ENCODE results near the gene RNF5. TPM values are rescaled to one million over a fixed set of nuclear protein-coding genes. Genes with fewer than 3 reads are reported as not detected.

The RNF5 gene
- total and polyA plus RNA-seq, 9 of the 15 experiments (the other 6 are each of a cell fraction or from before 2014, with no cell fraction given), result 62.2 to 245 (median 129) TPM

- TF ChIP-seq ZHX1 (conservative IDR thresholded peaks at IDR 0.05; ENCODE audit: low read length) (peak; percentile 45; the same call in 1 of the 2 replicates), NCOA1 (IDR thresholded peaks at IDR 0.05; ENCODE audit: low read depth) (no peak; the same call in 1 of the 2 replicates), ARID3A (IDR thresholded peaks at IDR 0.05; ENCODE audit: borderline replicate concordance, low read depth, low read length) (0 out of 2 replicates have a peak, but pooled peaks have one; percentile 24), KDM2B (CRISPR knock-in tag; IDR thresholded peaks at IDR 0.05) (no peak), CBX2 (IDR thresholded peaks at IDR 0.05; ENCODE audit: insufficient read depth, low read length, poor library complexity, severe bottlenecking) (no peak), ZNF263 (CRISPR knock-in tag; IDR thresholded peaks at IDR 0.05; ENCODE audit: borderline replicate concordance) (no peak), RCOR1 (IDR thresholded peaks at IDR 0.05; ENCODE audit: borderline replicate concordance in 1 of 2, low read depth in 2 of 2, low read length in 2 of 2) (peak in 1 of 2 experiments; percentile 30; a peak in 1 of 4 replicates), ZNF212 (CRISPR knock-in tag; IDR thresholded peaks at IDR 0.05) (0 out of 2 replicates have a peak, but pooled peaks have one; percentile 34), NR2F6 (CRISPR knock-in tag; IDR thresholded peaks at IDR 0.05) (0 out of 2 replicates have a peak, but pooled peaks have one; percentile 83), E2F3 (CRISPR knock-in tag; IDR thresholded peaks at IDR 0.05) (peak; percentile 34; the same call in 1 of the 2 replicates), NONO (IDR thresholded peaks at IDR 0.05; ENCODE audit: low read depth in 2 of 2, low read length in 1 of 2) (no peak), ZNF133 (CRISPR knock-in tag; IDR thresholded peaks at IDR 0.05) (0 out of 2 replicates have a peak, but pooled peaks have one; percentile 68), ZBTB12 (CRISPR knock-in tag; IDR thresholded peaks at IDR 0.05) (peak; percentile 67), ZBTB2 (IDR thresholded peaks at IDR 0.05) (peak; percentile 42; the same call in 1 of the 2 replicates), ELK3 (CRISPR knock-in tag; IDR thresholded peaks at IDR 0.05) (peak; percentile 80; the same call in 1 of the 2 replicates), E2F5 (CRISPR knock-in tag; IDR thresholded peaks at IDR 0.05) (no peak), ZNF436 (CRISPR knock-in tag; IDR thresholded peaks at IDR 0.05) (peak; percentile 66; the same call in 1 of the 2 replicates)
Observed at GRCh38 chr6:32177183-32177787, 920 bp upstream of the RNF5 start (continued).

Measured in K562 (cell line).